DND-41 (cell line): ENCODE results near the gene BAHCC1.

Source experiments
- CTCF ChIP-seq: IDR thresholded peaks from 2 replicates; pipeline ENCODE4 v1.5.1; 2012; ENCODE audit warnings: borderline replicate concordance, low read length, moderate library complexity, mild to moderate bottlenecking; ENCODE audit not compliant: poor library complexity, severe bottlenecking; ENCODE audit errors: extremely low read depth
- EZH2 ChIP-seq: IDR thresholded peaks from 3 replicates; pipeline ENCODE4 v1.6.1; 2012; ENCODE audit warnings: borderline replicate concordance, low read depth, mild to moderate bottlenecking, moderate library complexity, low read length, inconsistent platforms; ENCODE audit not compliant: severe bottlenecking

- TF ChIP-seq CTCF, result no peak
- TF ChIP-seq EZH2, result no peak
Observed at GRCh38 chr17:81438688-81439087, 43.4 kb downstream of the BAHCC1 start.
